HepG2 (cell line): ENCODE results near the gene MYADML2. TPM values are rescaled to one million over a fixed set of nuclear protein-coding genes. Genes with fewer than 3 reads are reported as not detected.

Source experiments
- ATF2 ChIP-seq: sonication (generic); formaldehyde crosslinking; IDR thresholded peaks from 2 replicates; pipeline ENCODE4 v1.4.0; 2020; ENCODE audit warnings: missing genetic modification reagents
- BRCA1 ChIP-seq: sonication (generic); formaldehyde crosslinking; IDR thresholded peaks from 2 replicates; pipeline ENCODE4 v1.4.0; 2020; ENCODE audit warnings: missing genetic modification reagents
- DNMT1 ChIP-seq: sonication (generic); formaldehyde crosslinking; IDR thresholded peaks from 2 replicates; pipeline ENCODE4 v1.5.1; 2020; ENCODE audit warnings: mild to moderate bottlenecking, missing genetic modification reagents
- KDM5A ChIP-seq: fragments of 200-600 bp; sonication (generic); IDR thresholded peaks from 2 replicates; pipeline ENCODE4 v1.7.0; 2018; ENCODE audit warnings: antibody characterized with exemption, mild to moderate bottlenecking, low read length, borderline replicate concordance
- MATR3 ChIP-seq: sonication (generic); formaldehyde crosslinking; IDR thresholded peaks from 2 replicates; pipeline ENCODE4 v1.4.0; 2020; ENCODE audit warnings: missing genetic modification reagents
- PRDM4 ChIP-seq: sonication (generic); formaldehyde crosslinking; IDR thresholded peaks from 2 replicates; pipeline ENCODE4 v1.9.0; 2021; ENCODE audit warnings: missing genetic modification reagents, borderline replicate concordance
- RBM22 ChIP-seq: fragments of 200-400 bp; formaldehyde crosslinking; optimal IDR thresholded peaks from 2 replicates; pipeline ENCODE3; 2017; ENCODE audit warnings: mild to moderate bottlenecking, low read length, moderate library complexity
- REPIN1 ChIP-seq: sonication (generic); formaldehyde crosslinking; IDR thresholded peaks from 2 replicates; pipeline ENCODE4 v1.8.0; 2022; ENCODE audit warnings: missing genetic modification reagents, low read depth, mild to moderate bottlenecking, borderline replicate concordance
- RXRB ChIP-seq: IDR thresholded peaks from 2 replicates; pipeline ENCODE4 v1.6.1; 2016; ENCODE audit warnings: borderline replicate concordance, missing genetic modification reagents, missing compliant biosample characterization
- SP4 ChIP-seq: sonication (generic); formaldehyde crosslinking; IDR thresholded peaks from 2 replicates; pipeline ENCODE4 v1.8.1; 2023; ENCODE audit warnings: mild to moderate bottlenecking, missing genetic modification reagents
- TCF7L2 ChIP-seq: IDR thresholded peaks from 2 replicates; pipeline ENCODE4 v1.6.1; 2011; ENCODE audit warnings: mild to moderate bottlenecking, low read depth, low read length, moderate library complexity
- TGIF2 ChIP-seq: IDR thresholded peaks from 2 replicates; pipeline ENCODE4 v1.6.1; 2016; ENCODE audit warnings: control low read depth, missing compliant biosample characterization
- THYN1 ChIP-seq: sonication (generic); formaldehyde crosslinking; IDR thresholded peaks from 2 replicates; pipeline ENCODE4 v1.8.1; 2023; ENCODE audit warnings: low read depth, mild to moderate bottlenecking, moderate library complexity, missing genetic modification reagents, borderline replicate concordance
- TP53 ChIP-seq: sonication (generic); formaldehyde crosslinking; conservative IDR thresholded peaks from 2 replicates; pipeline ENCODE4 v1.4.0; 2020; ENCODE audit warnings: missing genetic modification reagents
- U2AF2 ChIP-seq: fragments of 200-400 bp; formaldehyde crosslinking; IDR thresholded peaks from 2 replicates; pipeline ENCODE4 v1.6.1; 2017; ENCODE audit warnings: low read depth, mild to moderate bottlenecking, low read length
- ZBTB3 ChIP-seq: sonication (generic); formaldehyde crosslinking; IDR thresholded peaks from 2 replicates; pipeline ENCODE4 v1.4.0; 2020; ENCODE audit warnings: low read depth, mild to moderate bottlenecking, moderate library complexity, missing genetic modification reagents, borderline replicate concordance
- ZFP91 ChIP-seq: sonication (generic); formaldehyde crosslinking; IDR thresholded peaks from 2 replicates; pipeline ENCODE4 v1.9.0; 2022; ENCODE audit warnings: missing genetic modification reagents, mild to moderate bottlenecking, borderline replicate concordance
- ZMYM3 ChIP-seq: sonication (generic); formaldehyde crosslinking; IDR thresholded peaks from 2 replicates; pipeline ENCODE4 v1.5.1; 2020; ENCODE audit warnings: mild to moderate bottlenecking, missing genetic modification reagents
- ZNF20 ChIP-seq: sonication (generic); formaldehyde crosslinking; IDR thresholded peaks from 2 replicates; pipeline ENCODE4 v1.4.0; 2020; ENCODE audit warnings: mild to moderate bottlenecking, moderate library complexity, missing genetic modification reagents
- ZNF552 ChIP-seq: sonication (generic); formaldehyde crosslinking; IDR thresholded peaks from 2 replicates; pipeline ENCODE4 v1.9.0; 2022; ENCODE audit warnings: missing genetic modification reagents, mild to moderate bottlenecking, borderline replicate concordance
- ZNF619 ChIP-seq: sonication (generic); formaldehyde crosslinking; IDR thresholded peaks from 2 replicates; pipeline ENCODE4 v1.4.0; 2020; ENCODE audit warnings: mild to moderate bottlenecking, missing genetic modification reagents
- ZNF891 ChIP-seq: sonication (generic); formaldehyde crosslinking; IDR thresholded peaks from 2 replicates; pipeline ENCODE4 v1.5.0; 2020; ENCODE audit warnings: mild to moderate bottlenecking, missing genetic modification reagents
- ZSCAN5A ChIP-seq: sonication (generic); formaldehyde crosslinking; IDR thresholded peaks from 2 replicates; pipeline ENCODE4 v1.8.0; 2022; ENCODE audit warnings: mild to moderate bottlenecking, missing genetic modification reagents, borderline replicate concordance
- polyA plus RNA-seq, 8 experiments: library from polyadenylated mRNA; depleted of rRNA in 3 of 8; stranded (reverse) in 7 of 8; unstranded in 1 of 8; fragments of >200 nt; fragmentation: Illumina TruSeq in 4 of 8; extraction: Trizol in 4 of 8; gene quantifications; 2 replicates each; pipeline versions ENCODE4 v1.2.1 to v1.2.3, GENCODE V29; 2011 to 2016; ENCODE audit warnings: low read depth in 4 of 8, missing spikeins in 1 of 8, mixed read lengths in 1 of 8; ENCODE audit not compliant: insufficient read depth in 1 of 8
- total RNA-seq, 5 experiments: library from RNA; depleted of rRNA; stranded (reverse); fragments of >200 nt; fragmentation: Illumina TruSeq; extraction: Trizol; gene quantifications; 2 replicates each; pipeline ENCODE4 v1.2.3, GENCODE V29; 2016; ENCODE audit warnings: low read depth in 1 of 5

MYADML2 gene
- total and polyA plus RNA-seq, 2 of the 13 experiments (the other 11 are each of a cell fraction or from before 2014, with no cell fraction given) = not detected

- TF ChIP-seq ZSCAN5A (no peak), ZBTB3 (CRISPR knock-in tag) (no peak), THYN1 (CRISPR knock-in tag) (no peak), BRCA1 (no peak), TP53 (CRISPR knock-in tag) (no peak), SP4 (CRISPR knock-in tag) (peak; percentile 64), KDM5A (no peak), ZFP91 (no peak), MATR3 (CRISPR knock-in tag) (no peak), RXRB (CRISPR knock-in tag) (no peak), RBM22 (peak; percentile 86), TGIF2 (CRISPR knock-in tag) (0 out of 2 replicates have a peak, but pooled peaks have one; percentile 36), ATF2 (CRISPR knock-in tag) (0 out of 2 replicates have a peak, but pooled peaks have one; percentile 11), ZNF891 (CRISPR knock-in tag) (peak; percentile 52; the same call in 1 of the 2 replicates), U2AF2 (no peak), ZMYM3 (no peak), PRDM4 (no peak), TCF7L2 (no peak), DNMT1 (CRISPR knock-in tag) (peak; percentile 58; the same call in 1 of the 2 replicates), ZNF20 (no peak), ZNF619 (CRISPR knock-in tag) (peak; percentile 28; the same call in 1 of the 2 replicates), REPIN1 (CRISPR knock-in tag) (0 out of 2 replicates have a peak, but pooled peaks have one; percentile 20), ZNF552 (no peak)
Measured at GRCh38 chr17:81901167-81902022, 45.6 kb downstream of the MYADML2 start (continued).
